GM12878 (cell line): Measurements from ENCODE around the gene ASCC3. TPM values are rescaled to one million over a fixed set of nuclear protein-coding genes. Genes with fewer than 3 reads are reported as not detected.

Source experiments
- ATAC-seq: fragments of 200-7000 bp; cut with Tn5 transposase; 3 replicates; pipeline ENCODE4 v1.9.1; 2020; ENCODE audit warnings: mild to moderate bottlenecking, moderate library complexity
- BruUV-seq: library from RNA; stranded (reverse); fragments of 400-500 nt; replicated peaks from 2 replicates; lab custom pipeline; 2021; lab: Mats Ljungman, UMichigan
- CTCF ChIA-PET: fragments of 300-600 bp; sonication (Branson Sonifier 250); formaldehyde crosslinking; extraction: SDS; loops from one replicate; lab custom pipeline; 2021; ENCODE audit warnings: inconsistent platforms; lab: Yijun Ruan, JAX
- POLR2A ChIA-PET: fragments of 350-600 bp; formaldehyde crosslinking; extraction: SDS; loops from one replicate; lab custom pipeline; 2021; ENCODE audit warnings: inconsistent platforms; lab: Charles Lee
- RAD21 ChIA-PET: fragments of 300-600 bp; sonication (Branson Sonifier 250); formaldehyde crosslinking; loops from one replicate; lab custom pipeline; 2023; ENCODE audit warnings: antibody characterized with exemption; ENCODE audit not compliant: unreplicated experiment; lab: Charles Lee
- SMC1A ChIA-PET: fragments of 300-600 bp; sonication (Branson Sonifier 250); formaldehyde crosslinking; loops from one replicate; lab custom pipeline; 2023; ENCODE audit not compliant: unreplicated experiment, uncharacterized antibody; lab: Charles Lee
- DNase-seq: peaks from one replicate; pipeline ENCODE4 v3.0.0-alpha.2; 2011; ENCODE audit warnings: low read depth, low spot score
- FAIRE-seq: peaks from 3 replicates; lab custom pipeline; 2011; peaks lifted over from hg19 to GRCh38; lab: Jason Lieb, UNC
- H2AFZ ChIP-seq: 2 replicates; pipeline ENCODE4 v1.6.0; 2011; ENCODE audit warnings: low read depth, low read length, control low read depth; ENCODE audit not compliant: control insufficient read depth
- H3K27ac ChIP-seq: 2 replicates; pipeline ENCODE4 v1.5.1; 2011; ENCODE audit warnings: control low read depth; ENCODE audit not compliant: control insufficient read depth, insufficient read depth
- H3K27me3 ChIP-seq, 2 experiments: replicated peaks in 1 of 2; 2 replicates each; pipeline versions ENCODE4 v1.6.0 to v1.6.1; 2011; ENCODE audit warnings: low read length in 1 of 2; ENCODE audit not compliant: control insufficient read depth in 2 of 2, insufficient read depth in 2 of 2
- H3K36me3 ChIP-seq, 2 experiments: 2 replicates each; pipeline ENCODE4 v1.5.1; 2011; ENCODE audit warnings: low read length in 1 of 2; ENCODE audit not compliant: control insufficient read depth in 2 of 2, insufficient read depth in 2 of 2
- H3K4me1 ChIP-seq: 2 replicates; pipeline ENCODE4 v1.6.1; 2011; ENCODE audit warnings: mild to moderate bottlenecking, low read length, moderate library complexity, mixed read lengths; ENCODE audit not compliant: control insufficient read depth, insufficient read depth
- H3K4me2 ChIP-seq: 2 replicates; pipeline ENCODE4 v1.6.0; 2011; ENCODE audit warnings: control low read depth; ENCODE audit not compliant: control insufficient read depth, insufficient read depth
- H3K4me3 ChIP-seq: fragments of 200-600 bp; sonication (generic); 2 replicates; pipeline ENCODE4 v1.5.1; 2016
- H3K79me2 ChIP-seq: 2 replicates; pipeline ENCODE4 v1.6.0; 2011; ENCODE audit warnings: low read length; ENCODE audit not compliant: control insufficient read depth, insufficient read depth
- H3K9ac ChIP-seq: 2 replicates; pipeline ENCODE4 v1.8.0; 2011; ENCODE audit warnings: low read length, control low read depth, mixed read lengths; ENCODE audit not compliant: control insufficient read depth, insufficient read depth
- H3K9me3 ChIP-seq: replicated peaks from 3 replicates; pipeline ENCODE4 v1.5.1; 2011; ENCODE audit warnings: mild to moderate bottlenecking, low read length; ENCODE audit not compliant: control insufficient read depth, insufficient read depth
- H4K20me1 ChIP-seq: 2 replicates; pipeline ENCODE4 v1.6.0; 2011; ENCODE audit not compliant: control insufficient read depth, insufficient read depth
- ATF2 ChIP-seq: IDR thresholded peaks from 2 replicates; pipeline ENCODE4 v1.6.1; 2012; ENCODE audit warnings: low read length, inconsistent platforms
- CHD4 ChIP-seq: fragments of 200-600 bp; sonication (generic); IDR thresholded peaks from 2 replicates; pipeline ENCODE4 v1.6.1; 2016; ENCODE audit warnings: mild to moderate bottlenecking
- DPF2 ChIP-seq: fragments of 450-650 bp; IDR thresholded peaks from 2 replicates; pipeline ENCODE4 v1.6.1; 2017; ENCODE audit warnings: mild to moderate bottlenecking
- ETV6 ChIP-seq, 2 experiments: fragments of 450-650 bp in 1 of 2; IDR thresholded peaks in 1 of 2; conservative IDR thresholded peaks in 1 of 2; 2 replicates each; pipeline ENCODE4 v1.6.1; 2014; ENCODE audit warnings: antibody characterized with exemption in 1 of 2, borderline replicate concordance in 1 of 2, low read depth in 1 of 2, mild to moderate bottlenecking in 1 of 2, moderate library complexity in 1 of 2
- FOS ChIP-seq: IDR thresholded peaks from 3 replicates; pipeline ENCODE4 v1.6.1; 2011; ENCODE audit warnings: borderline replicate concordance; ENCODE audit not compliant: insufficient read length; ENCODE audit errors: extremely low read depth
- IKZF2 ChIP-seq, 2 experiments: fragments of 450-650 bp; IDR thresholded peaks; 2 replicates each; pipeline ENCODE4 v1.6.1; 2017; ENCODE audit warnings: mild to moderate bottlenecking in 2 of 2, moderate library complexity in 2 of 2
- KLF5 ChIP-seq: fragments of 450-650 bp; IDR thresholded peaks from 2 replicates; pipeline ENCODE4 v1.6.1; 2014; ENCODE audit warnings: mild to moderate bottlenecking; ENCODE audit not compliant: partially characterized antibody
- NFYB ChIP-seq: IDR thresholded peaks from 2 replicates; pipeline ENCODE4 v1.6.1; 2011; ENCODE audit warnings: low read depth, mild to moderate bottlenecking, low read length, improper control_type of control experiment, moderate library complexity; ENCODE audit not compliant: insufficient read depth
- RB1 ChIP-seq: fragments of 450-650 bp; formaldehyde crosslinking; IDR thresholded peaks from 2 replicates; pipeline ENCODE4 v1.6.1; 2017; ENCODE audit warnings: mild to moderate bottlenecking, borderline replicate concordance
- SIN3A ChIP-seq: IDR thresholded peaks from 2 replicates; pipeline ENCODE4 v1.6.1; 2012; ENCODE audit warnings: low read depth, low read length, improper control_type of control experiment
- SMAD5 ChIP-seq: IDR thresholded peaks from 2 replicates; pipeline ENCODE4 v1.6.1; 2016; ENCODE audit warnings: antibody characterized with exemption, low read depth
- SPI1 ChIP-seq: IDR thresholded peaks from 2 replicates; pipeline ENCODE4 v1.6.1; 2011; ENCODE audit warnings: low read depth, mild to moderate bottlenecking, low read length, moderate library complexity, borderline replicate concordance; ENCODE audit not compliant: insufficient read depth
- SUPT20H ChIP-seq: IDR thresholded peaks from 2 replicates; pipeline ENCODE4 v1.6.1; 2011; ENCODE audit warnings: low read depth, mild to moderate bottlenecking, low read length, moderate library complexity, borderline replicate concordance; ENCODE audit not compliant: control insufficient read depth
- TARDBP ChIP-seq: IDR thresholded peaks from 2 replicates; pipeline ENCODE4 v1.6.1; 2016; ENCODE audit warnings: borderline replicate concordance
- WRNIP1 ChIP-seq: IDR thresholded peaks from 2 replicates; pipeline ENCODE4 v1.6.1; 2011; ENCODE audit warnings: low read depth, low read length, improper control_type of control experiment, borderline replicate concordance
- YY1 ChIP-seq: IDR thresholded peaks from 2 replicates; pipeline ENCODE4 v1.6.1; 2011; ENCODE audit warnings: low read depth, mild to moderate bottlenecking, low read length
- ZNF207 ChIP-seq: fragments of 450-650 bp; IDR thresholded peaks from 2 replicates; pipeline ENCODE4 v1.6.1; 2014; ENCODE audit warnings: antibody characterized with exemption, mild to moderate bottlenecking, borderline replicate concordance
- ZNF274 ChIP-seq: IDR thresholded peaks from one replicate; pipeline ENCODE4 v1.8.0; 2011; ENCODE audit not compliant: insufficient read length, insufficient read depth
- ZNF622 ChIP-seq: fragments of 450-650 bp; IDR thresholded peaks from 2 replicates; pipeline ENCODE4 v1.6.1; 2017; ENCODE audit warnings: mild to moderate bottlenecking, inconsistent platforms
- WGBS: methylation state at CpG from one replicate; pipeline ENCODE4 v1.1.6; 2016; ENCODE audit warnings: low lambda C conversion rate; ENCODE audit not compliant: insufficient replicate concordance, insufficient coverage; ENCODE audit errors: missing lambda C conversion rate; 5-methylcytosine and 5-hydroxymethylcytosine counted together
- in situ Hi-C: fragments of 300-500 bp; cut with MboI; formaldehyde crosslinking; loops from 9 replicates; pipeline ENCODE4 v1.14.3; 2018; ENCODE audit warnings: mixed read lengths
- intact Hi-C: fragments of 100-400 bp; cut with micrococcal nuclease; formaldehyde crosslinking; loops from one replicate; pipeline ENCODE4 v1.14.2; 2022; ENCODE audit not compliant: unreplicated experiment
- polyA plus RNA-seq, 11 experiments: library from polyadenylated mRNA; depleted of rRNA in 4 of 11; unstranded in 6 of 11; stranded (reverse) in 5 of 11; fragments of >200 nt; fragmentation: Nextera tagmentation in 4 of 11; fragmentation: Illumina TruSeq in 1 of 11; extraction: Ambion mirVana in 4 of 11; extraction: Trizol in 1 of 11; gene quantifications; 1 replicate in 1 of 11; 2 replicates in 10 of 11; pipeline versions ENCODE4 v1.2.1 to v1.2.3, GENCODE V29; 2011 to 2016; ENCODE audit warnings: inconsistent platforms in 2 of 11, missing spikeins in 2 of 11, low read depth in 1 of 11
- total RNA-seq, 4 experiments: library from RNA; depleted of rRNA in 3 of 4; stranded (reverse); fragments of >200 nt in 3 of 4; fragmentation: Illumina TruSeq in 1 of 4; extraction: Trizol in 1 of 4; gene quantifications; 2 replicates each; pipeline versions ENCODE4 v1.2.1 to v1.2.3, GENCODE V29; 2013 to 2021
- TF ChIP-seq, protein P1 (sequence below): IDR thresholded peaks from 2 replicates; pipeline ENCODE4 v1.6.1; 2012; ENCODE audit warnings: mild to moderate bottlenecking, low read depth, low read length

The ASCC3 gene
- total and polyA plus RNA-seq, 10 of the 15 experiments (the other 5 are each of a cell fraction or from before 2014, with no cell fraction given), result 19.9 to 76.2 (median 55.9) TPM

DNA sequence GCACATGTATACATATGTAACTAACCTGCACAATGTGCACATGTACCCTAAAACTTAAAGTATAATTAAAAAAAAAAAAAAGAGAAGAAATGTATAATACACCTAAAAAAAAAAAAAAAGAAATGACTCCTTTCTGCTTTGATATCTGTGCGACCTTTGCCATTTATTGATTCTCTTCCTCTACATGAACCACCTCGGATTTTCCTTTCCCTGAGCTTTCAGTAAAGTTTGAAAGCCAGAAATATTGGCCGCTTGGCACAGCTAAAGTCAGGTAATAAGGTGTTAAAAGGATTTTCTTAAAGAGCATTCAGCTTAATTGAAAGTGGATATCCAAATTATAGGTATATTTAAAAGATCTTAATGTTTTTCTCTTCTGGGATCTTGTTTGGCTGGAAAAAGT, 12.6 kb upstream of the ASCC3 start:
- ChIA-PET CTCF (no interaction called here), POLR2A (interaction anchor here (0.7 kb wide), 1 partner anchor 216 kb away, joined by 3 read pairs; no protein-coding TSS in a partner anchor), RAD21 (no interaction called here), SMC1A (interaction anchor here (0.7 to 0.9 kb wide), 3 partner anchors 66 to 249 kb away, joined by 3 to 4 read pairs (median 3); no protein-coding TSS in a partner anchor)
- TF ChIP-seq ZNF274 (no peak), IKZF2 (IDR thresholded peaks at IDR 0.05) (no peak), WRNIP1 (no peak), SUPT20H (no peak), YY1 (no peak), FOS (no peak), ATF2 (no peak), ZNF622 (no peak), KLF5 (no peak), SMAD5 (no peak), NFYB (no peak), SPI1 (no peak), TARDBP (no peak), ZNF207 (no peak), RB1 (no peak), ETV6 (conservative IDR thresholded peaks at IDR 0.05 in 1 of 2, IDR thresholded peaks at IDR 0.05 in 1 of 2; ENCODE audit: borderline replicate concordance in 1 of 2, low read depth in 1 of 2) (no peak), DPF2 (no peak), CHD4 (no peak), SIN3A (no peak)
- TF ChIP-seq, protein P1, sequence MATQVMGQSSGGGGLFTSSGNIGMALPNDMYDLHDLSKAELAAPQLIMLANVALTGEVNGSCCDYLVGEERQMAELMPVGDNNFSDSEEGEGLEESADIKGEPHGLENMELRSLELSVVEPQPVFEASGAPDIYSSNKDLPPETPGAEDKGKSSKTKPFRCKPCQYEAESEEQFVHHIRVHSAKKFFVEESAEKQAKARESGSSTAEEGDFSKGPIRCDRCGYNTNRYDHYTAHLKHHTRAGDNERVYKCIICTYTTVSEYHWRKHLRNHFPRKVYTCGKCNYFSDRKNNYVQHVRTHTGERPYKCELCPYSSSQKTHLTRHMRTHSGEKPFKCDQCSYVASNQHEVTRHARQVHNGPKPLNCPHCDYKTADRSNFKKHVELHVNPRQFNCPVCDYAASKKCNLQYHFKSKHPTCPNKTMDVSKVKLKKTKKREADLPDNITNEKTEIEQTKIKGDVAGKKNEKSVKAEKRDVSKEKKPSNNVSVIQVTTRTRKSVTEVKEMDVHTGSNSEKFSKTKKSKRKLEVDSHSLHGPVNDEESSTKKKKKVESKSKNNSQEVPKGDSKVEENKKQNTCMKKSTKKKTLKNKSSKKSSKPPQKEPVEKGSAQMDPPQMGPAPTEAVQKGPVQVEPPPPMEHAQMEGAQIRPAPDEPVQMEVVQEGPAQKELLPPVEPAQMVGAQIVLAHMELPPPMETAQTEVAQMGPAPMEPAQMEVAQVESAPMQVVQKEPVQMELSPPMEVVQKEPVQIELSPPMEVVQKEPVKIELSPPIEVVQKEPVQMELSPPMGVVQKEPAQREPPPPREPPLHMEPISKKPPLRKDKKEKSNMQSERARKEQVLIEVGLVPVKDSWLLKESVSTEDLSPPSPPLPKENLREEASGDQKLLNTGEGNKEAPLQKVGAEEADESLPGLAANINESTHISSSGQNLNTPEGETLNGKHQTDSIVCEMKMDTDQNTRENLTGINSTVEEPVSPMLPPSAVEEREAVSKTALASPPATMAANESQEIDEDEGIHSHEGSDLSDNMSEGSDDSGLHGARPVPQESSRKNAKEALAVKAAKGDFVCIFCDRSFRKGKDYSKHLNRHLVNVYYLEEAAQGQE, result no peak
- ATAC-seq, result no peak
- intact Hi-C loops (no loop called here), in situ Hi-C loops (no loop called here)
- FAIRE-seq, result no peak
- no peaks in the 10 kb centered on the region for H3K9me3 ChIP-seq
- no peaks in the 10 kb centered on the region for H3K36me3 ChIP-seq
- no peak overlapping the region for H2AFZ ChIP-seq
- H3K27ac ChIP-seq, result no peak overlapping the region
- H3K4me2 ChIP-seq, result no peak overlapping the region
- no peaks in the 10 kb centered on the region for H4K20me1 ChIP-seq
- H3K27me3 ChIP-seq, result no peaks in the 10 kb centered on the region
- no peak overlapping the region for H3K9ac ChIP-seq
- 42% methylated on average over 3 of the region's 3 CpGs for WGBS
- no peak overlapping the region for H3K4me3 ChIP-seq
- DNase-seq, result no peak
- H3K79me2 ChIP-seq, result no peaks in the 10 kb centered on the region
- no TSS peak for BruUV-seq
- H3K4me1 ChIP-seq, result no peaks in the 10 kb centered on the region
